ENCODE results near the gene AIFM1. TPM values are rescaled to one million over a fixed set of nuclear protein-coding genes. Genes with fewer than 3 reads are reported as not detected.

AIFM1 gene
- total and polyA plus RNA-seq, 2 of the 4 experiments (the other 2 are of a cell fraction): 22.0 to 27.4 TPM

GRCh38 chrX:130176354-130176776, 10.7 kb upstream of the AIFM1 start:
- Histone ChIP-seq H3K9me3 (ENCODE audit: control insufficient read depth, insufficient read depth, low read length) (no peaks in the 10 kb centered on the region), H2BK20ac (ENCODE audit: low read depth, low read length) (no peak overlapping the region), H3K79me1 (ENCODE audit: low read depth in 1 of 2, low read length in 2 of 2) (no peaks in the 10 kb centered on the region), H3K4me3 (ENCODE audit: insufficient read depth, low read depth, low read length) (no peak overlapping the region), H3K27me3 (ENCODE audit: control insufficient read depth, insufficient read depth, low read length) (peaks cover 2% of the 10 kb centered on the region; the same call in 1 of the 2 replicates), H4K8ac (ENCODE audit: low read depth in 2 of 2, low read length in 2 of 2) (no peak overlapping the region), H3K4ac (ENCODE audit: low read depth, low read length) (no peak overlapping the region), H3K4me1 (ENCODE audit: control insufficient read depth, insufficient read depth, low read length) (peaks cover 7% of the 10 kb centered on the region), H3K36me3 (ENCODE audit: control insufficient read depth, insufficient read depth, low read length) (no peaks in the 10 kb centered on the region), H3K9me1 (ENCODE audit: insufficient read depth, low read length) (peaks cover 11% of the 10 kb centered on the region; the same call in 1 of the 2 replicates), H2AK9ac (replicated peaks; ENCODE audit: low read depth, low read length, poor library complexity) (no peak overlapping the region), H2BK15ac (ENCODE audit: low read depth, low read length) (no peak overlapping the region), H3K14ac (replicated peaks; ENCODE audit: low read depth, low read length) (no peak overlapping the region), H4K5ac (ENCODE audit: low read depth, low read length) (no peak overlapping the region), H3K4me2 (ENCODE audit: low read depth, low read length) (no peak overlapping the region), H4K91ac (ENCODE audit: insufficient read depth, low read depth, low read length) (no peak overlapping the region), H3K27ac (ENCODE audit: insufficient read depth, low read length) (no peak overlapping the region), H2AFZ (replicated peaks; ENCODE audit: low read length, poor library complexity) (no peak overlapping the region), H4K20me1 (ENCODE audit: insufficient read depth, low read length) (no peaks in the 10 kb centered on the region; the same call in 1 of the 2 replicates), H2BK5ac (ENCODE audit: low read depth, low read length, poor library complexity, severe bottlenecking) (no peak overlapping the region), H3K56ac (ENCODE audit: extremely low read depth, insufficient read depth, low read length) (no peak overlapping the region), H3K18ac (ENCODE audit: low read depth, low read length) (no peak overlapping the region), H2BK120ac (ENCODE audit: low read depth, low read length) (no peak overlapping the region), H3K23ac (ENCODE audit: low read depth, low read length) (no peak overlapping the region), H3K9ac (ENCODE audit: low read depth, low read length) (no peak overlapping the region), H2AK5ac (ENCODE audit: low read depth, low read length) (no peak overlapping the region)
- in situ Hi-C loops (cut with MboI; ENCODE audit: low sequenced_read_pairs): loop anchor here (25.0 kb wide), 1 partner anchor 564 kb away; no protein-coding TSS in a partner anchor
- no peak for TF ChIP-seq RCOR1 (IDR thresholded peaks at IDR 0.05; ENCODE audit: insufficient replicate concordance, low read length)
- no peak for ATAC-seq (ENCODE audit: low read depth)
- ChIA-PET CTCF (interaction anchor here (0.9 kb wide), 1 partner anchor 10 kb away, joined by 3 read pairs; no protein-coding TSS in a partner anchor), POLR2A (ENCODE audit: unreplicated experiment) (no interaction called here)
- BruUV-seq (replicated peaks): no TSS peak
- dilution Hi-C loops (cut with HindIII; ENCODE audit: low sequenced_read_pairs, unreplicated experiment): no loop called here
- intact Hi-C loops (cut with micrococcal nuclease): no loop called here
- peak; percentile 25 for DNase-seq

Measured in IMR-90 (cell line).